Astrocyte (in vitro differentiated cells and primary cell): Measurements from ENCODE around the gene NAP1L4. TPM values are rescaled to one million over a fixed set of nuclear protein-coding genes. Genes with fewer than 3 reads are reported as not detected.

Source experiments
- DNase-seq: peaks from one replicate; pipeline ENCODE4 v3.0.0-alpha.2; 2010; ENCODE audit warnings: low read depth
- FAIRE-seq: peaks from 2 replicates; lab custom pipeline; 2011; peaks lifted over from hg19 to GRCh38; lab: Jason Lieb, UNC
- H2AFZ ChIP-seq: 2 replicates; pipeline ENCODE4 v1.6.0; 2012; ENCODE audit warnings: low read depth, low read length, inconsistent platforms
- H3K27ac ChIP-seq: 2 replicates; pipeline ENCODE4 v1.5.1; 2011; ENCODE audit warnings: low read depth, low read length, inconsistent platforms
- H3K27me3 ChIP-seq: 2 replicates; pipeline ENCODE4 v1.6.0; 2011; ENCODE audit warnings: low read length, inconsistent platforms; ENCODE audit not compliant: insufficient read depth
- H3K36me3 ChIP-seq: 2 replicates; pipeline ENCODE4 v1.5.1; 2011; ENCODE audit warnings: low read length, inconsistent platforms; ENCODE audit not compliant: insufficient read depth
- H3K4me1 ChIP-seq: 2 replicates; pipeline ENCODE4 v1.5.1; 2011; ENCODE audit warnings: low read length, inconsistent platforms; ENCODE audit not compliant: insufficient read depth
- H3K4me2 ChIP-seq: 2 replicates; pipeline ENCODE4 v1.6.0; 2012; ENCODE audit warnings: low read length, inconsistent platforms
- H3K4me3 ChIP-seq: 2 replicates; pipeline ENCODE4 v1.5.1; 2011; ENCODE audit warnings: low read depth, mild to moderate bottlenecking, low read length, inconsistent platforms; ENCODE audit not compliant: insufficient read depth
- H3K79me2 ChIP-seq: 2 replicates; pipeline ENCODE4 v1.6.0; 2012; ENCODE audit warnings: mild to moderate bottlenecking, low read length, inconsistent platforms; ENCODE audit not compliant: insufficient read depth
- H3K9ac ChIP-seq: 2 replicates; pipeline ENCODE4 v1.6.0; 2012; ENCODE audit warnings: mild to moderate bottlenecking, low read length, inconsistent platforms
- H3K9me3 ChIP-seq: 2 replicates; pipeline ENCODE4 v1.5.1; 2012; ENCODE audit warnings: low read depth, mild to moderate bottlenecking, low read length, inconsistent platforms; ENCODE audit not compliant: insufficient read depth
- H4K20me1 ChIP-seq: 2 replicates; pipeline ENCODE4 v1.6.0; 2012; ENCODE audit warnings: low read length, inconsistent platforms; ENCODE audit not compliant: insufficient read depth
- H3K27ac Mint-ChIP-seq: one replicate; pipeline ENCODE4 v1.8.0; 2021; ENCODE audit warnings: mild to moderate bottlenecking, mixed read lengths; ENCODE audit not compliant: unreplicated experiment
- H3K27me3 Mint-ChIP-seq: one replicate; pipeline ENCODE4 v1.8.0; 2021; ENCODE audit warnings: low read depth, mixed read lengths; ENCODE audit not compliant: unreplicated experiment
- H3K36me3 Mint-ChIP-seq: one replicate; pipeline ENCODE4 v1.8.0; 2021; ENCODE audit warnings: low read depth, mixed read lengths; ENCODE audit not compliant: unreplicated experiment
- H3K4me1 Mint-ChIP-seq: one replicate; pipeline ENCODE4 v1.8.0; 2021; ENCODE audit warnings: low read depth, mixed read lengths; ENCODE audit not compliant: unreplicated experiment
- H3K4me3 Mint-ChIP-seq: one replicate; pipeline ENCODE4 v1.8.0; 2021; ENCODE audit warnings: mild to moderate bottlenecking, moderate library complexity, mixed read lengths; ENCODE audit not compliant: unreplicated experiment
- H3K9me3 Mint-ChIP-seq: one replicate; pipeline ENCODE4 v1.8.0; 2021; ENCODE audit warnings: mild to moderate bottlenecking, mixed read lengths; ENCODE audit not compliant: unreplicated experiment
- CTCF ChIP-seq: IDR thresholded peaks from 2 replicates; pipeline ENCODE4 v1.5.1; 2011; ENCODE audit warnings: low read depth, mild to moderate bottlenecking, inconsistent platforms, low read length, moderate library complexity; ENCODE audit not compliant: insufficient read depth
- EZH2 ChIP-seq: IDR thresholded peaks from 2 replicates; pipeline ENCODE4 v1.6.1; 2012; ENCODE audit warnings: mild to moderate bottlenecking, low read length, inconsistent platforms; ENCODE audit not compliant: insufficient read depth
- total RNA-seq: library from RNA; stranded (reverse); gene quantifications from 2 replicates; pipeline ENCODE4 v1.2.1, GENCODE V29; 2021

NAP1L4 gene
- total RNA-seq, 1 donor from 2014 or later: 153 TPM

GRCh38 chr11:2911088-2911784, 80.9 kb downstream of the NAP1L4 start:
- no peak overlapping the region for H3K4me3 Mint-ChIP-seq
- H4K20me1 ChIP-seq: no peaks in the 10 kb centered on the region

GRCh38 chr11:2910401-2910955, 81.7 kb downstream of the NAP1L4 start:
- FAIRE-seq: no peak
- no peak for DNase-seq
- no peaks in the 10 kb centered on the region for H4K20me1 ChIP-seq
- Mint-ChIP-seq H3K4me3 (peak overlapping the region; percentile 8), H3K27me3 (no peaks in the 10 kb centered on the region), H3K27ac (no peak overlapping the region), H3K36me3 (peaks cover 15% of the 10 kb centered on the region), H3K9me3 (peaks cover 5% of the 10 kb centered on the region), H3K4me1 (peaks cover 8% of the 10 kb centered on the region)
- TF ChIP-seq EZH2 (no peak), CTCF (no peak)
- no peak overlapping the region for H2AFZ ChIP-seq
- no peaks in the 10 kb centered on the region for H3K79me2 ChIP-seq
- H3K9ac ChIP-seq: no peak overlapping the region
- H3K27me3 ChIP-seq: peaks cover 3% of the 10 kb centered on the region
- H3K9me3 ChIP-seq: no peaks in the 10 kb centered on the region
- H3K27ac ChIP-seq: no peak overlapping the region
- no peak overlapping the region for H3K4me2 ChIP-seq
- no peaks in the 10 kb centered on the region for H3K36me3 ChIP-seq
- H3K4me3 ChIP-seq: no peak overlapping the region
- peaks cover 23% of the 10 kb centered on the region for H3K4me1 ChIP-seq

More at GRCh38 chr11:2911088-2911784, 80.9 kb downstream of the NAP1L4 start:
- no peaks in the 10 kb centered on the region for H3K36me3 ChIP-seq
- no peak overlapping the region for H3K27ac ChIP-seq
- no peak overlapping the region for H2AFZ ChIP-seq
- H3K27ac Mint-ChIP-seq: no peak overlapping the region
- H3K27me3 Mint-ChIP-seq: no peaks in the 10 kb centered on the region
- peaks cover 8% of the 10 kb centered on the region for H3K4me1 Mint-ChIP-seq
- FAIRE-seq: no peak
- H3K9me3 ChIP-seq: no peaks in the 10 kb centered on the region
- H3K27me3 ChIP-seq: peaks cover 3% of the 10 kb centered on the region
- H3K79me2 ChIP-seq: no peaks in the 10 kb centered on the region
- H3K9me3 Mint-ChIP-seq: peaks cover 3% of the 10 kb centered on the region
- TF ChIP-seq EZH2 (no peak), CTCF (no peak)
- peaks cover 7% of the 10 kb centered on the region for H3K36me3 Mint-ChIP-seq
- no peak overlapping the region for H3K9ac ChIP-seq
- DNase-seq: no peak
- no peak overlapping the region for H3K4me3 ChIP-seq
- H3K4me2 ChIP-seq: no peak overlapping the region
- H3K4me1 ChIP-seq: peaks cover 23% of the 10 kb centered on the region
